H1 (cell line): ENCODE measurements around the gene TFDP1. TPM values are rescaled to one million over a fixed set of nuclear protein-coding genes. Genes with fewer than 3 reads are reported as not detected.

Experiments
- CTCF ChIA-PET: fragments of 300-600 bp; sonication (Branson Sonifier 250); formaldehyde crosslinking; loops from one replicate; lab custom pipeline; 2021; ENCODE audit not compliant: partially characterized antibody; lab: Charles Lee
- POLR2A ChIA-PET: fragments of 300-600 bp; sonication (Branson Sonifier 250); formaldehyde crosslinking; loops from one replicate; lab custom pipeline; 2021; ENCODE audit warnings: inconsistent platforms; ENCODE audit not compliant: partially characterized antibody; lab: Charles Lee
- DNase-seq, 2 experiments: peaks; one replicate each; pipeline versions ENCODE4 v3.0.0 to v3.0.0-alpha.2; 2010 to 2022; ENCODE audit warnings: low spot score in 2 of 2, low read depth in 1 of 2, mixed read lengths in 1 of 2
- FAIRE-seq: peaks from 2 replicates; lab custom pipeline; 2011; peaks lifted over from hg19 to GRCh38; lab: Jason Lieb, UNC
- H2AFZ ChIP-seq: 2 replicates; pipeline ENCODE4 v1.8.1; 2012; ENCODE audit warnings: low read length, inconsistent platforms
- H2AK5ac ChIP-seq: 2 replicates; pipeline ENCODE4 v1.6.1; 2013; ENCODE audit warnings: low read depth, low read length
- H2BK120ac ChIP-seq: replicated peaks from 2 replicates; pipeline ENCODE3; 2013; ENCODE audit warnings: low read depth, low read length, inconsistent platforms
- H2BK12ac ChIP-seq: 2 replicates; pipeline ENCODE4 v1.6.1; 2013; ENCODE audit warnings: low read depth, low read length
- H2BK15ac ChIP-seq: 2 replicates; pipeline ENCODE4 v1.6.1; 2013; ENCODE audit warnings: low read length
- H2BK20ac ChIP-seq: 2 replicates; pipeline ENCODE4 v1.6.1; 2013; ENCODE audit warnings: low read length
- H2BK5ac ChIP-seq: 2 replicates; pipeline ENCODE4 v1.6.1; 2013; ENCODE audit warnings: low read depth, low read length
- H3K14ac ChIP-seq: 2 replicates; pipeline ENCODE4 v1.6.1; 2013; ENCODE audit warnings: inconsistent platforms; ENCODE audit not compliant: insufficient read length
- H3K18ac ChIP-seq: 2 replicates; pipeline ENCODE4 v1.6.1; 2013; ENCODE audit warnings: low read length; ENCODE audit errors: extremely low read depth
- H3K23ac ChIP-seq: 2 replicates; pipeline ENCODE4 v1.6.1; 2013; ENCODE audit warnings: inconsistent platforms; ENCODE audit not compliant: insufficient read length
- H3K23me2 ChIP-seq: 2 replicates; pipeline ENCODE4 v1.6.1; 2013; ENCODE audit warnings: low read depth, low read length
- H3K27ac ChIP-seq: 2 replicates; pipeline ENCODE4 v1.6.1; 2011; ENCODE audit warnings: low read depth, low read length, inconsistent platforms
- H3K27me3 ChIP-seq, 4 experiments: replicated peaks in 1 of 4; 1 replicate in 1 of 4; 2 replicates in 3 of 4; pipeline versions ENCODE4 v1.6.1 to v1.8.1; 2011 to 2013; ENCODE audit warnings: low read length in 3 of 4, mild to moderate bottlenecking in 3 of 4, inconsistent platforms in 2 of 4, mixed read lengths in 2 of 4, moderate library complexity in 1 of 4; ENCODE audit not compliant: control insufficient read depth in 3 of 4, insufficient read depth in 3 of 4; ENCODE audit errors: extremely low read depth in 1 of 4
- H3K36me3 ChIP-seq, 4 experiments: 2 replicates each; pipeline versions ENCODE4 v1.6.1 to v1.8.1; 2011 to 2013; ENCODE audit warnings: mild to moderate bottlenecking in 4 of 4, low read length in 3 of 4, moderate library complexity in 2 of 4, control low read depth in 1 of 4, inconsistent platforms in 1 of 4; ENCODE audit not compliant: insufficient read depth in 4 of 4, control insufficient read depth in 2 of 4
- H3K4ac ChIP-seq: replicated peaks from 2 replicates; pipeline ENCODE3; 2013; ENCODE audit warnings: low read length, low read depth, mixed read lengths, inconsistent platforms; ENCODE audit not compliant: insufficient read length
- H3K4me1 ChIP-seq, 4 experiments: replicated peaks in 1 of 4; 1 replicate in 1 of 4; 2 replicates in 3 of 4; pipeline versions ENCODE4 v1.6.1 to v1.8.1; 2011 to 2013; ENCODE audit warnings: low read length in 3 of 4, inconsistent platforms in 2 of 4, mixed read lengths in 1 of 4; ENCODE audit not compliant: insufficient read depth in 4 of 4, control insufficient read depth in 3 of 4
- H3K4me2 ChIP-seq, 2 experiments: 2 replicates each; pipeline versions ENCODE4 v1.6.1 to v1.8.1; 2011 to 2013; ENCODE audit warnings: low read depth in 2 of 2, low read length in 2 of 2, control low read depth in 1 of 2, inconsistent platforms in 1 of 2, mild to moderate bottlenecking in 1 of 2; ENCODE audit not compliant: insufficient read depth in 1 of 2
- H3K4me3 ChIP-seq, 4 experiments: fragments of 200-600, 300-600 bp in 1 of 4; sonication (generic), shearing (Covaris generic), sonication (Bioruptor Twin) in 1 of 4; 2 replicates each; pipeline versions ENCODE4 v1.5.1 to v1.8.1; 2011 to 2016; ENCODE audit warnings: low read length in 4 of 4, low read depth in 3 of 4, control low read depth in 2 of 4, inconsistent platforms in 2 of 4, mild to moderate bottlenecking in 2 of 4, mixed read lengths in 1 of 4, moderate library complexity in 1 of 4; ENCODE audit not compliant: insufficient read depth in 2 of 4; ENCODE audit errors: extremely low read depth in 1 of 4
- H3K56ac ChIP-seq: replicated peaks from 2 replicates; pipeline ENCODE3; 2013; ENCODE audit warnings: low read depth, mild to moderate bottlenecking, mixed read lengths, low read length, inconsistent platforms; ENCODE audit not compliant: insufficient read length
- H3K79me1 ChIP-seq: 2 replicates; pipeline ENCODE4 v1.6.1; 2013; ENCODE audit warnings: low read depth, low read length, control low read depth
- H3K79me2 ChIP-seq, 2 experiments: 2 replicates each; pipeline versions ENCODE4 v1.6.1 to v1.8.1; 2012 to 2013; ENCODE audit warnings: low read length in 2 of 2, mild to moderate bottlenecking in 2 of 2, inconsistent platforms in 1 of 2; ENCODE audit not compliant: insufficient read depth in 2 of 2, control insufficient read depth in 1 of 2
- H3K9ac ChIP-seq, 4 experiments: replicated peaks in 1 of 4; 1 replicate in 1 of 4; 2 replicates in 3 of 4; pipeline versions ENCODE4 v1.6.1 to v1.8.1; 2011 to 2013; ENCODE audit warnings: low read depth in 3 of 4, low read length in 3 of 4, control low read depth in 2 of 4, mild to moderate bottlenecking in 2 of 4, moderate library complexity in 2 of 4, inconsistent platforms in 1 of 4; ENCODE audit errors: extremely low read depth in 1 of 4
- H3K9me3 ChIP-seq, 2 experiments: 2 replicates each; pipeline versions ENCODE4 v1.6.1 to v1.8.1; 2012 to 2013; ENCODE audit warnings: mild to moderate bottlenecking in 2 of 2, moderate library complexity in 2 of 2, control low read depth in 1 of 2, inconsistent platforms in 1 of 2, low read depth in 1 of 2, low read length in 1 of 2, mixed read lengths in 1 of 2; ENCODE audit not compliant: insufficient read depth in 2 of 2
- H4K20me1 ChIP-seq, 2 experiments: replicated peaks in 1 of 2; 2 replicates each; pipeline versions ENCODE3 to v1.8.1; 2011 to 2013; ENCODE audit warnings: inconsistent platforms in 2 of 2, low read length in 2 of 2, mild to moderate bottlenecking in 1 of 2; ENCODE audit not compliant: insufficient read depth in 2 of 2, control insufficient read depth in 1 of 2
- H4K5ac ChIP-seq: 2 replicates; pipeline ENCODE4 v1.6.1; 2013; ENCODE audit warnings: low read length, low read depth, mixed read lengths, inconsistent platforms; ENCODE audit not compliant: insufficient read length
- H4K8ac ChIP-seq: 2 replicates; pipeline ENCODE4 v1.8.0; 2013; ENCODE audit warnings: mild to moderate bottlenecking, moderate library complexity, low read length, inconsistent platforms; ENCODE audit not compliant: insufficient read depth; ENCODE audit errors: extremely low read depth
- H4K91ac ChIP-seq: replicated peaks from 2 replicates; pipeline ENCODE3; 2013; ENCODE audit warnings: low read length, mixed read lengths, inconsistent platforms; ENCODE audit not compliant: insufficient read length
- BACH1 ChIP-seq: IDR thresholded peaks from 2 replicates; pipeline ENCODE4 v1.6.1; 2012; ENCODE audit warnings: low read length, improper control_type of control experiment
- CEBPB ChIP-seq: IDR thresholded peaks from 2 replicates; pipeline ENCODE4 v1.6.1; 2012; ENCODE audit warnings: low read depth, low read length
- CREB1 ChIP-seq: IDR thresholded peaks from 2 replicates; pipeline ENCODE4 v1.6.1; 2012; ENCODE audit warnings: inconsistent platforms
- EGR1 ChIP-seq: IDR thresholded peaks from 2 replicates; pipeline ENCODE4 v1.6.1; 2011; ENCODE audit warnings: low read depth, low read length, borderline replicate concordance
- EP300 ChIP-seq, 2 experiments: IDR thresholded peaks; 1 replicate in 1 of 2; 2 replicates in 1 of 2; pipeline ENCODE4 v1.6.1; 2011 to 2012; ENCODE audit warnings: low read depth in 2 of 2, low read length in 2 of 2, mild to moderate bottlenecking in 2 of 2, borderline replicate concordance in 1 of 2, inconsistent platforms in 1 of 2, moderate library complexity in 1 of 2
- EZH2 ChIP-seq: fragments of 200-600 bp; sonication (generic); IDR thresholded peaks from 2 replicates; pipeline ENCODE4 v1.7.1; 2012; ENCODE audit warnings: low read depth, mild to moderate bottlenecking, moderate library complexity, low read length, inconsistent platforms; ENCODE audit not compliant: severe bottlenecking
- HDAC6 ChIP-seq: IDR thresholded peaks from one replicate; pipeline ENCODE4 v1.7.1; 2012; ENCODE audit warnings: low read depth, mild to moderate bottlenecking, inconsistent platforms, low read length, moderate library complexity
- JUN ChIP-seq: IDR thresholded peaks from 2 replicates; pipeline ENCODE4 v1.6.1; 2011; ENCODE audit warnings: low read depth, mild to moderate bottlenecking, improper control_type of control experiment, low read length
- KDM1A ChIP-seq: fragments of 200-600, 300-600 bp; sonication (generic); IDR thresholded peaks from 2 replicates; pipeline ENCODE4 v1.7.1; 2016; ENCODE audit warnings: mild to moderate bottlenecking, low read length, borderline replicate concordance
- POLR2AphosphoS5 ChIP-seq: IDR thresholded peaks from 2 replicates; pipeline ENCODE4 v1.6.1; 2011; ENCODE audit warnings: low read depth, low read length
- RNF2 ChIP-seq: fragments of 200-900, 300-1000 bp; sonication (generic); IDR thresholded peaks from 2 replicates; pipeline ENCODE4 v1.7.1; 2016; ENCODE audit warnings: borderline replicate concordance, low read depth, mild to moderate bottlenecking, antibody characterized with exemption, low read length; ENCODE audit not compliant: poor library complexity, severe bottlenecking; ENCODE audit errors: missing control alignments
- SIX5 ChIP-seq: IDR thresholded peaks from 2 replicates; pipeline ENCODE4 v1.6.1; 2011; ENCODE audit warnings: mild to moderate bottlenecking, low read depth, low read length
- WGBS, 2 experiments: shearing (Covaris generic) in 1 of 2; methylation state at CpG; one replicate each; pipeline versions ENCODE4 v1.1.6 to v1.1.7; 2013 to 2015; ENCODE audit warnings: low lambda C conversion rate in 2 of 2, mixed read lengths in 2 of 2, inconsistent platforms in 1 of 2, low coverage in 1 of 2, missing lambda C conversion rate in 1 of 2; ENCODE audit not compliant: insufficient replicate concordance in 2 of 2, insufficient coverage in 1 of 2, insufficient read length in 1 of 2; ENCODE audit errors: extremely low coverage in 1 of 2, missing lambda C conversion rate in 1 of 2; 5-methylcytosine and 5-hydroxymethylcytosine counted together
- polyA plus RNA-seq, 7 experiments: library from polyadenylated mRNA; depleted of rRNA in 3 of 7; stranded (reverse) in 5 of 7; unstranded in 2 of 7; fragments of >200 nt in 5 of 7; fragments of 200-250 nt in 2 of 7; gene quantifications; 1 replicate in 5 of 7; 2 replicates in 1 of 7; 4 replicates in 1 of 7; pipeline versions ENCODE4 v1.2.1 to v1.2.3, GENCODE V29; 2011 to 2013; ENCODE audit warnings: missing spikeins in 2 of 7, mixed read lengths in 2 of 7
- total RNA-seq: library from RNA; stranded (reverse); fragmentation: NEBNext Ultra II Directional; extraction: Animal tissue kit (Norgen Biotek cat#: 25700); gene quantifications from 2 replicates; pipeline ENCODE4 v1.2.1, GENCODE V29; 2021

TFDP1 gene
- total and polyA plus RNA-seq, 2 of the 8 experiments (the other 6 are each of a cell fraction or from before 2014, with no cell fraction given), result 43.6 to 81.9 TPM

GRCh38 chr13:113558461-113558860 is 26.1 kb upstream of the TFDP1 start:
- no peak overlapping the region for H2BK20ac ChIP-seq
- no peak overlapping the region for H3K4me3 ChIP-seq
- H3K27me3 ChIP-seq, result no peaks in the 10 kb centered on the region
- H3K4me1 ChIP-seq, result peaks cover 0 to 4% (median 3%) of the 10 kb centered on the region in 4 experiments; a peak in 3 of 7 replicates
- no peaks in the 10 kb centered on the region; the same call in 1 of the 2 replicates for H3K79me1 ChIP-seq
- CTCF ChIA-PET, result no interaction called here
- no peak overlapping the region for H2AFZ ChIP-seq
- H2BK120ac ChIP-seq, result no peak overlapping the region
- H3K23me2 ChIP-seq, result peaks cover 2% of the 10 kb centered on the region; the same call in 1 of the 2 replicates
- H3K27ac ChIP-seq, result no peak overlapping the region
- no peak overlapping the region for H3K56ac ChIP-seq
- FAIRE-seq (no peak), DNase-seq (no peak)
- no peak overlapping the region for H4K8ac ChIP-seq
- no peak overlapping the region for H2BK5ac ChIP-seq
- H3K18ac ChIP-seq, result no peak overlapping the region
- H3K4me2 ChIP-seq, result no peak overlapping the region
- no peak overlapping the region for H3K14ac ChIP-seq
- POLR2A ChIA-PET, result no interaction called here
- 0 out of 2 replicates have a peak overlapping the region, but pooled peaks have one; percentile 13 for H2AK5ac ChIP-seq
- H3K9ac ChIP-seq, result no peak overlapping the region; a peak in 1 of 7 replicates
- no peak overlapping the region for H2BK15ac ChIP-seq
- H3K79me2 ChIP-seq, result no peaks in the 10 kb centered on the region
- no peak overlapping the region for H4K91ac ChIP-seq
- H4K5ac ChIP-seq, result no peak overlapping the region
- no peak overlapping the region for H3K4ac ChIP-seq
- WGBS, 2 experiments, result 94% methylated on average over 6 of the region's 6 CpGs; no CpG with 5 or more reads in 1 of the 2 experiments
- H3K36me3 ChIP-seq, result no peaks in the 10 kb centered on the region
- peaks cover 0 to 6% of the 10 kb centered on the region in 2 experiments for H4K20me1 ChIP-seq
- no peaks in the 10 kb centered on the region for H3K9me3 ChIP-seq
- H2BK12ac ChIP-seq, result no peak overlapping the region
- no peak overlapping the region for H3K23ac ChIP-seq
- no peak for TF ChIP-seq SIX5
- no peak for TF ChIP-seq CEBPB
- TF ChIP-seq EP300 (IDR thresholded peaks at IDR 0.05; ENCODE audit: borderline replicate concordance in 1 of 2, low read depth in 2 of 2, low read length in 2 of 2), result no peak
- TF ChIP-seq EGR1, result no peak
- no peak for TF ChIP-seq KDM1A
- no peak for TF ChIP-seq EZH2
- TF ChIP-seq CREB1, result no peak
- no peak for TF ChIP-seq HDAC6
- no peak for TF ChIP-seq POLR2AphosphoS5
- no peak for TF ChIP-seq JUN
- TF ChIP-seq BACH1, result no peak
- no peak for TF ChIP-seq RNF2
